ENCODE results near the gene VGLL4.
"Not testable (repeated sequence)": the region's sequence is repeated elsewhere in the genome, so short reads cannot be mapped to it uniquely, and the experiment has no call there.

- not testable (repeated sequence) for TF ChIP-seq CTCF (optimal IDR thresholded peaks at IDR 0.05 in 1 of 3, IDR thresholded peaks at IDR 0.05 in 1 of 3, conservative IDR thresholded peaks at IDR 0.05 in 1 of 3; ENCODE audit: extremely low read depth in 1 of 3, insufficient read depth in 2 of 3, low read length in 3 of 3); EZH2 (IDR thresholded peaks at IDR 0.05; ENCODE audit: low read length)
Observed at GRCh38 chr3:11595024-11595423, 48.7 kb downstream of the VGLL4 start.

All from keratinocyte (primary cell).